ENCODE data around the gene KIAA1755.

- TF ChIP-seq KAT7 (CRISPR knock-in tag; IDR thresholded peaks at IDR 0.05; ENCODE audit: borderline replicate concordance) (no peak), BHLHE40 (IDR thresholded peaks at IDR 0.05; ENCODE audit: low read length) (no peak), MAZ (CRISPR knock-in tag; conservative IDR thresholded peaks at IDR 0.05 in 1 of 2, IDR thresholded peaks at IDR 0.05 in 1 of 2) (no peak), SAFB2 (IDR thresholded peaks at IDR 0.05; ENCODE audit: borderline replicate concordance, low read depth, low read length, severe bottlenecking) (no peak), ZBTB8A (IDR thresholded peaks at IDR 0.05; ENCODE audit: partially characterized antibody) (no peak)
Measured at GRCh38 chr20:38299963-38300362, 39.4 kb upstream of the KIAA1755 start.

Data from K562 (cell line).